B cell (primary cell): Measurements from ENCODE around the gene FRMPD2. TPM values are rescaled to one million over a fixed set of nuclear protein-coding genes. Genes with fewer than 3 reads are reported as not detected.

Experiments used
- ATAC-seq: fragments of 200-7000 bp; cut with Tn5 transposase; one replicate; pipeline ENCODE4 v1.10.0; 2021; ENCODE audit warnings: low read depth, mild to moderate bottlenecking, moderate number of reproducible peaks, moderate library complexity
- CTCF ChIA-PET: fragments of 350-600 bp; sonication (Branson Sonifier 250); formaldehyde crosslinking; loops from one replicate; lab custom pipeline; 2021; ENCODE audit warnings: antibody characterized with exemption, inconsistent platforms; lab: Charles Lee
- POLR2A ChIA-PET: fragments of 350-600 bp; sonication (Branson Sonifier 250); formaldehyde crosslinking; loops from one replicate; lab custom pipeline; 2021; ENCODE audit warnings: antibody characterized with exemption; lab: Charles Lee
- DNase-seq: peaks from one replicate; pipeline ENCODE4 v3.0.0; 2013
- H2AFZ ChIP-seq: 2 replicates; pipeline ENCODE4 v1.6.1; 2012; ENCODE audit warnings: mild to moderate bottlenecking, low read depth, low read length; ENCODE audit not compliant: insufficient read depth, poor library complexity, severe bottlenecking
- H3K27ac ChIP-seq, 2 donors: 1 replicate in 1 of 2; 2 replicates in 1 of 2; pipeline ENCODE4 v1.5.1; 2012 to 2013; ENCODE audit warnings: low read length in 2 of 2, mild to moderate bottlenecking in 2 of 2, moderate library complexity in 1 of 2
- H3K27me3 ChIP-seq, 4 experiments: fragments of 200-600 bp in 1 of 4; sonication (generic) in 1 of 4; replicated peaks in 1 of 4; 1 replicate in 2 of 4; 2 replicates in 2 of 4; pipeline versions ENCODE4 v1.6.1 to v1.7.0; 2013 to 2016; ENCODE audit warnings: low read length in 3 of 4, mild to moderate bottlenecking in 2 of 4, mixed read lengths in 1 of 4, moderate library complexity in 1 of 4; ENCODE audit not compliant: insufficient read depth in 4 of 4, control insufficient read depth in 3 of 4; ENCODE audit errors: control extremely low read depth in 1 of 4
- H3K36me3 ChIP-seq, 2 experiments: replicated peaks in 1 of 2; 1 replicate in 1 of 2; 2 replicates in 1 of 2; pipeline versions ENCODE4 v1.6.1 to v1.7.1; 2013; ENCODE audit warnings: low read length in 1 of 2; ENCODE audit not compliant: insufficient read depth in 2 of 2, control insufficient read depth in 1 of 2; ENCODE audit errors: control extremely low read depth in 1 of 2, extremely low read depth in 1 of 2
- H3K4me1 ChIP-seq, 2 donors: fragments of 200-600 bp in 1 of 2; sonication (generic) in 1 of 2; 1 replicate in 1 of 2; 2 replicates in 1 of 2; pipeline versions ENCODE4 v1.5.1 to v1.6.1; 2013 to 2017; ENCODE audit warnings: low read length in 2 of 2; ENCODE audit not compliant: control insufficient read depth in 2 of 2, insufficient read depth in 2 of 2
- H3K4me2 ChIP-seq: replicated peaks from 2 replicates; pipeline ENCODE3; 2012; ENCODE audit warnings: mild to moderate bottlenecking, low read depth, low read length; ENCODE audit not compliant: poor library complexity, severe bottlenecking
- H3K4me3 ChIP-seq, 5 experiments: fragments of 200-600 bp in 1 of 5; sonication (generic) in 1 of 5; 1 replicate in 3 of 5; 2 replicates in 2 of 5; pipeline versions ENCODE4 v1.5.1 to v1.7.0; 2011 to 2016; ENCODE audit warnings: low read length in 4 of 5, mild to moderate bottlenecking in 4 of 5, low read depth in 2 of 5, control low read depth in 1 of 5, moderate library complexity in 1 of 5; ENCODE audit not compliant: insufficient read depth in 1 of 5; ENCODE audit errors: control extremely low read depth in 1 of 5, extremely low read depth in 1 of 5
- H3K79me2 ChIP-seq: fragments of 200-600 bp; sonication (generic); one replicate; pipeline ENCODE4 v1.6.0; 2016; ENCODE audit warnings: low read length; ENCODE audit not compliant: control insufficient read depth, insufficient read depth
- H3K9ac ChIP-seq: fragments of 200-600 bp; sonication (generic); 2 replicates; pipeline ENCODE4 v1.6.1; 2017; ENCODE audit warnings: mild to moderate bottlenecking, low read length, moderate library complexity
- H3K9me3 ChIP-seq, 3 donors: one replicate each; pipeline versions ENCODE4 v1.6.1 to v1.7.1; 2013; ENCODE audit warnings: low read length in 2 of 3; ENCODE audit not compliant: control insufficient read depth in 2 of 3, insufficient read depth in 1 of 3; ENCODE audit errors: control extremely low read depth in 1 of 3
- H4K20me1 ChIP-seq: 2 replicates; pipeline ENCODE4 v1.6.0; 2012; ENCODE audit warnings: mild to moderate bottlenecking, low read length; ENCODE audit not compliant: insufficient read depth, control insufficient read depth, poor library complexity, severe bottlenecking
- H3K27ac Mint-ChIP-seq: one replicate; pipeline ENCODE4 v1.8.0; 2021; ENCODE audit warnings: mixed read lengths
- H3K27me3 Mint-ChIP-seq: one replicate; pipeline ENCODE4 v1.8.0; 2021; ENCODE audit warnings: mixed read lengths
- H3K4me1 Mint-ChIP-seq: one replicate; pipeline ENCODE4 v1.8.0; 2021; ENCODE audit warnings: mixed read lengths
- H3K4me3 Mint-ChIP-seq: one replicate; pipeline ENCODE4 v1.8.0; 2021; ENCODE audit warnings: mixed read lengths
- H3K9me3 Mint-ChIP-seq: one replicate; pipeline ENCODE4 v1.8.0; 2022; ENCODE audit warnings: mixed read lengths; ENCODE audit not compliant: insufficient read depth
- EZH2 ChIP-seq: IDR thresholded peaks from 2 replicates; pipeline ENCODE4 v1.6.1; 2012; ENCODE audit warnings: borderline replicate concordance, low read depth, mild to moderate bottlenecking, moderate library complexity, low read length; ENCODE audit not compliant: insufficient read depth, poor library complexity, severe bottlenecking
- WGBS: methylation state at CpG from one replicate; pipeline ENCODE4 v1.1.5; 2013; ENCODE audit warnings: missing lambda C conversion rate; ENCODE audit not compliant: insufficient coverage; 5-methylcytosine and 5-hydroxymethylcytosine counted together
- intact Hi-C: fragments of 100-400 bp; cut with micrococcal nuclease; formaldehyde crosslinking; loops from one replicate; pipeline ENCODE4 v1.10.0; 2022
- polyA plus RNA-seq: library from polyadenylated mRNA; depleted of rRNA; stranded (reverse); fragments of >200 nt; gene quantifications from 2 replicates; pipeline ENCODE4 v1.2.3, GENCODE V29; 2012
- total RNA-seq, 2 donors: library from RNA; stranded (reverse); fragments of 120-200 nt in 1 of 2; gene quantifications; 1 replicate in 1 of 2; 2 replicates in 1 of 2; pipeline versions ENCODE4 v1.2.3 to v1.2.4, GENCODE V29; 2013 to 2022
- TF ChIP-seq, protein P1 (sequence below): fragments of 200-600 bp; IDR thresholded peaks from one replicate; pipeline ENCODE4 v1.8.0; 2022; ENCODE audit warnings: antibody characterized with exemption, mild to moderate bottlenecking

The FRMPD2 gene
- total and polyA plus RNA-seq, 2 donors (not counting 1 experiment from before 2014, with no cell fraction given), result not detected

DNA sequence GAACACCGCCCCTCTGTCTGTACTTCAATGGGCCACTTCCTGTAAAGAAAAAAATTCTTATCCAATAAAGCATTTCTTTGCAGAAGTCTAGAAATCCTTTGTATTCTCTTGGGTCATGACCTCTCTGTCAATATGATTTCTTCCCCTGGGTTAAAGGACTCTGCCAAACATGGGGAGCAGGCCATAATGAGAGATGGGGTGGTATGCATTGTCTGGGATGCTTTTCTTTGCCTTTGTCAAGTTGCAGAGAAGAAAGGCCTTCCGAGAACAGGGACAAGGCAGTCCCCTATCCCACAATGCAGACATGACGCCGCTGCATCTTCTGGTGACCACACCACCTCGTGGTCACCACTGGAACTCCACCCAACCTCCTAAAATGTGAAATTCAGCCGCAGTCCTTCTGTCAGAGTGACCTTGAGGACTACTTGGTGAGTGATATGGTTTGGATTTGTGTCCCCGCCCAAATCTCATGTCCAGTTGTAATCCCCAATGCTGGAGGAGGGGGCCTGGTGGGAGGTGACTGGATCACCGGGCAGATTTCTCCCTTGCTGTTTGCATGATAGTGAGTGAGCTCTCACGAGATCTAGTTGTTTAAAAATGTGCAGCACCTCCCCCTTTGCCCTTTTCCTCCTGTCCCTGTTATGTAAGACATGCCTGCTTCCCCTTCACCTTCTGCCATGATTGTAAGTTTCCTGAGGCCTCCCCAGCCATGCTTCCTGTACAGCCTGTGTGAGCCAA is 15.2 kb upstream of the FRMPD2 start:
- Histone ChIP-seq H3K4me2 (no peak overlapping the region), H3K79me2 (no peaks in the 10 kb centered on the region), H3K4me3 (no peak overlapping the region), H4K20me1 (no peaks in the 10 kb centered on the region), H2AFZ (peak overlapping the region; percentile 20), H3K4me1 (no peaks in the 10 kb centered on the region), H3K36me3 (no peaks in the 10 kb centered on the region), H3K9ac (no peak overlapping the region), H3K27me3 (peaks cover 0 to 4% (median 0%) of the 10 kb centered on the region in 4 experiments), H3K27ac (no peak overlapping the region), H3K9me3 (peaks cover 0 to 6% (median 0%) of the 10 kb centered on the region in 3 donors)
- CTCF ChIA-PET, result interaction anchor here (1.3 kb wide), 1 partner anchor 8 kb away, joined by 3 read pairs; no protein-coding TSS in a partner anchor
- intact Hi-C loops, result no loop called here
- peaks cover 10% of the 10 kb centered on the region for H3K4me1 Mint-ChIP-seq
- no peaks in the 10 kb centered on the region for H3K27me3 Mint-ChIP-seq
- H3K4me3 Mint-ChIP-seq, result peak overlapping the region; percentile 5
- WGBS, result 43% methylated on average over 4 of the region's 9 CpGs
- DNase-seq, result peak; percentile 57
- peak; percentile 77 for ATAC-seq
- TF ChIP-seq, protein P1, sequence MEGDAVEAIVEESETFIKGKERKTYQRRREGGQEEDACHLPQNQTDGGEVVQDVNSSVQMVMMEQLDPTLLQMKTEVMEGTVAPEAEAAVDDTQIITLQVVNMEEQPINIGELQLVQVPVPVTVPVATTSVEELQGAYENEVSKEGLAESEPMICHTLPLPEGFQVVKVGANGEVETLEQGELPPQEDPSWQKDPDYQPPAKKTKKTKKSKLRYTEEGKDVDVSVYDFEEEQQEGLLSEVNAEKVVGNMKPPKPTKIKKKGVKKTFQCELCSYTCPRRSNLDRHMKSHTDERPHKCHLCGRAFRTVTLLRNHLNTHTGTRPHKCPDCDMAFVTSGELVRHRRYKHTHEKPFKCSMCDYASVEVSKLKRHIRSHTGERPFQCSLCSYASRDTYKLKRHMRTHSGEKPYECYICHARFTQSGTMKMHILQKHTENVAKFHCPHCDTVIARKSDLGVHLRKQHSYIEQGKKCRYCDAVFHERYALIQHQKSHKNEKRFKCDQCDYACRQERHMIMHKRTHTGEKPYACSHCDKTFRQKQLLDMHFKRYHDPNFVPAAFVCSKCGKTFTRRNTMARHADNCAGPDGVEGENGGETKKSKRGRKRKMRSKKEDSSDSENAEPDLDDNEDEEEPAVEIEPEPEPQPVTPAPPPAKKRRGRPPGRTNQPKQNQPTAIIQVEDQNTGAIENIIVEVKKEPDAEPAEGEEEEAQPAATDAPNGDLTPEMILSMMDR, result peak; percentile 76
- no peak for TF ChIP-seq EZH2
- peaks cover 4% of the 10 kb centered on the region for H3K9me3 Mint-ChIP-seq
- POLR2A ChIA-PET, result no interaction called here
- H3K27ac Mint-ChIP-seq, result no peak overlapping the region

DNA sequence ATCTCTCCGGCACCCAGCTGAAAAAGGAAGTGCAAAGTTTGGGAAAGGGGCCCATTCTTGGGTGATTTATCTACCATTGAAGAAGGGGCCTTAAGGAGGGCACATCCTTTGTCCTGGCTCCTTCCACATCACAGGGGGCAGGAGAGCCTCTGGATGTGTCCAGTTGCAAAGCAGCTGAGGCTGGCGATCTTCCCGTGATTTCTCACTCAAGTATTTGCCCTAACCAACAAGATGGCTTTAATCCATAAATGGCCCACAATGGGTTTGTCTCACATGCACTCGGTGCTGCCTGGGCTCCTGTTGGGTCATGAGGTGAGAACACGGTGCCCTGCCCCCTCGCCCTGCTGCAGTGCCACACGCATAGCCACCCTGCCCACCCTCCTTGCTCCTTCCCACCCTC is 14.2 kb upstream of the FRMPD2 start:
- Mint-ChIP-seq H3K9me3 (peaks cover 6% of the 10 kb centered on the region), H3K4me1 (peaks cover 10% of the 10 kb centered on the region), H3K4me3 (no peak overlapping the region), H3K27me3 (no peaks in the 10 kb centered on the region), H3K27ac (no peak overlapping the region)
- Histone ChIP-seq H3K9me3 (peaks cover 2 to 15% (median 5%) of the 10 kb centered on the region in 3 donors), H2AFZ (no peak overlapping the region), H3K9ac (no peak overlapping the region), H3K36me3 (no peaks in the 10 kb centered on the region), H3K79me2 (no peaks in the 10 kb centered on the region), H3K4me2 (no peak overlapping the region), H3K27me3 (peaks cover 0 to 4% (median 0%) of the 10 kb centered on the region in 4 experiments), H3K4me1 (no peaks in the 10 kb centered on the region), H4K20me1 (no peaks in the 10 kb centered on the region), H3K27ac (no peak overlapping the region), H3K4me3 (no peak overlapping the region)
- POLR2A ChIA-PET, result no interaction called here
- no peak for TF ChIP-seq EZH2
- TF ChIP-seq, protein P1, result no peak
- intact Hi-C loops, result no loop called here
- ATAC-seq (no peak), DNase-seq (no peak)
- 99% methylated on average over 7 of the region's 7 CpGs for WGBS
- CTCF ChIA-PET, result interaction anchor here (1.5 kb wide), 1 partner anchor 72 kb away, joined by 3 read pairs; no protein-coding TSS in a partner anchor
